ENCODE data around the gene OR10G8. TPM values are rescaled to one million over a fixed set of nuclear protein-coding genes. Genes with fewer than 3 reads are reported as not detected.

Gene OR10G8
- total RNA-seq, 1 donor from 2014 or later: not detected

- no peak for TF ChIP-seq CTCF (IDR thresholded peaks at IDR 0.05)
Observed at GRCh38 chr11:124079631-124080326, 53.2 kb downstream of the OR10G8 start.

More at GRCh38 chr11:124079631-124080326, 53.2 kb downstream of the OR10G8 start:
- Histone ChIP-seq H3K4me1 (peaks cover 11% of the 10 kb centered on the region), H3K9me3 (no peaks in the 10 kb centered on the region), H3K27me3 (ENCODE audit: low read depth) (peaks cover 8% of the 10 kb centered on the region), H3K4me3 (no peak overlapping the region), H3K27ac (no peak overlapping the region), H3K36me3 (no peaks in the 10 kb centered on the region)
- no peak for ATAC-seq
- no peak for DNase-seq
- intact Hi-C loops (cut with DNase I): loop anchor here (10.0 kb wide), 1 partner anchor 115 kb away; no protein-coding TSS in a partner anchor

Other genes with a start within 250 kb of the OR10G8 start
- gene OR6M1, start 220.4 kb upstream of the OR10G8 start, total RNA-seq: not detected
- gene TMEM225, start 141.1 kb upstream of the OR10G8 start, total RNA-seq: not detected
- gene OR8D4, start 124.6 kb upstream of the OR10G8 start, total RNA-seq: not detected
- not detected for gene OR4D5, start 87.2 kb upstream of the OR10G8 start, total RNA-seq
- gene OR6T1, start 83.0 kb upstream of the OR10G8 start, total RNA-seq: not detected
- gene OR10S1, start 49.0 kb upstream of the OR10G8 start, total RNA-seq: not detected
- not detected for gene OR10G6, start 31.6 kb upstream of the OR10G8 start, total RNA-seq
- gene OR10G4, start 13.8 kb upstream of the OR10G8 start, total RNA-seq: not detected
- gene OR10G9, start 3.8 kb upstream of the OR10G8 start, total RNA-seq: not detected
- not detected for gene OR10G7, start 14.5 kb downstream of the OR10G8 start, total RNA-seq
- gene VWA5A, start 88.7 kb downstream of the OR10G8 start, total RNA-seq: 37.9 TPM
- gene OR10D3, start 156.5 kb downstream of the OR10G8 start, total RNA-seq: not detected
- not detected for gene OR8G1, start 214.3 kb downstream of the OR10G8 start, total RNA-seq
- 0.35 TPM for gene OR8G5, start 229.6 kb downstream of the OR10G8 start, total RNA-seq